Chondrocyte (in vitro differentiated cells): Measurements from ENCODE around the gene SSTR5. TPM values are rescaled to one million over a fixed set of nuclear protein-coding genes. Genes with fewer than 3 reads are reported as not detected.

ENCODE experiments used
- DNase-seq: peaks from one replicate; pipeline ENCODE4 v3.0.0; 2021; ENCODE audit warnings: mixed read lengths, low spot score
- H3K27ac Mint-ChIP-seq: one replicate; pipeline ENCODE4 v1.8.0; 2021; ENCODE audit warnings: mild to moderate bottlenecking, moderate library complexity, mixed read lengths; ENCODE audit not compliant: unreplicated experiment
- H3K27me3 Mint-ChIP-seq: 2 replicates; pipeline ENCODE4 v1.8.0; 2021; ENCODE audit warnings: low read depth, mixed read lengths
- H3K36me3 Mint-ChIP-seq: 2 replicates; pipeline ENCODE4 v1.8.0; 2021; ENCODE audit warnings: low read depth, mixed read lengths
- H3K4me1 Mint-ChIP-seq: 2 replicates; pipeline ENCODE4 v1.8.0; 2021; ENCODE audit warnings: low read depth, mild to moderate bottlenecking, mixed read lengths
- H3K4me3 Mint-ChIP-seq: one replicate; pipeline ENCODE4 v1.8.0; 2021; ENCODE audit warnings: mild to moderate bottlenecking, moderate library complexity, mixed read lengths; ENCODE audit not compliant: unreplicated experiment
- H3K9me3 Mint-ChIP-seq: 2 replicates; pipeline ENCODE4 v1.8.0; 2021; ENCODE audit warnings: low read depth, mixed read lengths
- CTCF ChIP-seq: fragments of 200-600 bp; sonication (generic); IDR thresholded peaks from 2 replicates; pipeline ENCODE4 v1.5.0; 2021; ENCODE audit warnings: antibody characterized with exemption, mild to moderate bottlenecking, moderate library complexity
- total RNA-seq: library from RNA; stranded (reverse); gene quantifications from 3 replicates; pipeline ENCODE4 v1.2.1, GENCODE V29; 2021

Gene SSTR5
- total RNA-seq, 1 donor from 2014 or later = not detected

GRCh38 chr16:1117926-1118325 lies 45.4 kb downstream of the SSTR5 start:
- no peak for TF ChIP-seq CTCF
- Mint-ChIP-seq H3K4me3 (no peak overlapping the region), H3K36me3 (no peaks in the 10 kb centered on the region), H3K9me3 (no peaks in the 10 kb centered on the region), H3K27ac (no peak overlapping the region), H3K4me1 (no peaks in the 10 kb centered on the region), H3K27me3 (no peaks in the 10 kb centered on the region)
- no peak for DNase-seq

- no peaks in the 10 kb centered on the region for H3K36me3 Mint-ChIP-seq
- no peaks in the 10 kb centered on the region for H3K27me3 Mint-ChIP-seq
- no peak overlapping the region for H3K4me3 Mint-ChIP-seq
- H3K4me1 Mint-ChIP-seq = no peaks in the 10 kb centered on the region
- TF ChIP-seq CTCF = no peak
- no peak overlapping the region for H3K27ac Mint-ChIP-seq
- no peaks in the 10 kb centered on the region for H3K9me3 Mint-ChIP-seq
- no peak for DNase-seq
Observed at GRCh38 chr16:1119129-1119528, 46.6 kb downstream of the SSTR5 start.

- no peak for TF ChIP-seq CTCF
- Mint-ChIP-seq H3K36me3 (no peaks in the 10 kb centered on the region), H3K27ac (no peak overlapping the region), H3K4me3 (no peak overlapping the region), H3K9me3 (no peaks in the 10 kb centered on the region), H3K27me3 (no peaks in the 10 kb centered on the region), H3K4me1 (no peaks in the 10 kb centered on the region)
- no peak for DNase-seq
Observed at GRCh38 chr16:1119766-1120576, 47.4 kb downstream of the SSTR5 start.

GRCh38 chr16:1120577-1120941 lies 48.0 kb downstream of the SSTR5 start:
- no peaks in the 10 kb centered on the region for H3K4me1 Mint-ChIP-seq
- no peaks in the 10 kb centered on the region for H3K36me3 Mint-ChIP-seq
- DNase-seq = no peak
- TF ChIP-seq CTCF = no peak
- H3K4me3 Mint-ChIP-seq = no peak overlapping the region
- no peak overlapping the region for H3K27ac Mint-ChIP-seq
- no peaks in the 10 kb centered on the region for H3K27me3 Mint-ChIP-seq
- no peaks in the 10 kb centered on the region for H3K9me3 Mint-ChIP-seq

- no peaks in the 10 kb centered on the region for H3K9me3 Mint-ChIP-seq
Observed at GRCh38 chr16:1121009-1121408, 48.5 kb downstream of the SSTR5 start.

More at GRCh38 chr16:1121009-1121408, 48.5 kb downstream of the SSTR5 start:
- Mint-ChIP-seq H3K36me3 (no peaks in the 10 kb centered on the region), H3K27me3 (peaks cover 2% of the 10 kb centered on the region), H3K4me1 (no peaks in the 10 kb centered on the region), H3K27ac (no peak overlapping the region), H3K4me3 (no peak overlapping the region)
- TF ChIP-seq CTCF = no peak
- DNase-seq = no peak
